HFFc6 (cell line): Measurements from ENCODE around the gene FBXO5. TPM values are rescaled to one million over a fixed set of nuclear protein-coding genes. Genes with fewer than 3 reads are reported as not detected.

Experiments used
- DNase-seq: peaks from one replicate; pipeline ENCODE4 v3.0.0-alpha.2; 2018
- H3K27ac Mint-ChIP-seq: 2 replicates; pipeline ENCODE4 v1.8.0; 2020; ENCODE audit warnings: mild to moderate bottlenecking, mixed read lengths
- H3K27me3 Mint-ChIP-seq: 2 replicates; pipeline ENCODE4 v1.8.0; 2021; ENCODE audit warnings: mild to moderate bottlenecking, moderate library complexity, mixed read lengths; ENCODE audit not compliant: insufficient read depth
- H3K36me3 Mint-ChIP-seq: 2 replicates; pipeline ENCODE4 v1.8.0; 2021; ENCODE audit warnings: low read depth, mixed read lengths
- H3K4me1 Mint-ChIP-seq: 2 replicates; pipeline ENCODE4 v1.8.0; 2020; ENCODE audit warnings: low read depth, mixed read lengths
- H3K4me3 Mint-ChIP-seq: 2 replicates; pipeline ENCODE4 v1.8.0; 2020; ENCODE audit warnings: mild to moderate bottlenecking, moderate library complexity, mixed read lengths
- H3K9me3 Mint-ChIP-seq: 2 replicates; pipeline ENCODE4 v1.8.0; 2020; ENCODE audit warnings: mild to moderate bottlenecking, mixed read lengths
- total RNA-seq, 6 experiments: library from RNA; stranded (reverse); fragmentation: NEBNext Ultra II Directional; extraction: Animal tissue kit (Norgen Biotek cat#: 25700); gene quantifications; 2 replicates in 1 of 6; 3 replicates in 5 of 6; pipeline ENCODE4 v1.2.3, GENCODE V29; 2021
- TF ChIP-seq, protein P1 (sequence below): fragments of 200-600 bp; sonication (generic); IDR thresholded peaks from 2 replicates; pipeline ENCODE4 v1.5.0; 2021; ENCODE audit warnings: antibody characterized with exemption, mild to moderate bottlenecking

FBXO5 gene
- total RNA-seq, 6 experiments from 2014 or later: 12.7 to 26.9 (median 23.7) TPM

DNA sequence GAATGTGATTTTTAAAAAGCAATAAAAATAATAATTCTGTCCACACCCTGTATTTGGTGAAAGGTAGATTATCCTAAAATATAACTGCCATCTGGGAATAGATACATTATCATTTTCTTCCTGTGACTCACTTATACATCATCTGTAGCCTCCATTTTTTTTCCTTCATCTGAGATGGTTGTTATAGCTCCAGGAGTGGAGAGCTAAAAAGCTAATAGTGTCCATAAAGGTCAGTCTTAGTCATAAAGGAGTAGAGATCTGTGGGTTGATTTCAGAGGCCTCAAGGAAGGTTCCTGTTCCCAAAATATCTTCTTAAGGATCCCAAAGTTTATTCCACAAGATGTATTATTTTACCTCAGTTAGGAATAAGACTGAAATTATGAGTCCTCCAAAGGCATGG is 41.1 kb downstream of the FBXO5 start:
- Mint-ChIP-seq H3K36me3 (no peaks in the 10 kb centered on the region), H3K27me3 (peaks cover 4% of the 10 kb centered on the region; the same call in 1 of the 2 replicates), H3K4me1 (peaks cover 26% of the 10 kb centered on the region), H3K9me3 (no peaks in the 10 kb centered on the region), H3K4me3 (no peak overlapping the region), H3K27ac (no peak overlapping the region)
- DNase-seq: peak; percentile 6
- TF ChIP-seq, protein P1, sequence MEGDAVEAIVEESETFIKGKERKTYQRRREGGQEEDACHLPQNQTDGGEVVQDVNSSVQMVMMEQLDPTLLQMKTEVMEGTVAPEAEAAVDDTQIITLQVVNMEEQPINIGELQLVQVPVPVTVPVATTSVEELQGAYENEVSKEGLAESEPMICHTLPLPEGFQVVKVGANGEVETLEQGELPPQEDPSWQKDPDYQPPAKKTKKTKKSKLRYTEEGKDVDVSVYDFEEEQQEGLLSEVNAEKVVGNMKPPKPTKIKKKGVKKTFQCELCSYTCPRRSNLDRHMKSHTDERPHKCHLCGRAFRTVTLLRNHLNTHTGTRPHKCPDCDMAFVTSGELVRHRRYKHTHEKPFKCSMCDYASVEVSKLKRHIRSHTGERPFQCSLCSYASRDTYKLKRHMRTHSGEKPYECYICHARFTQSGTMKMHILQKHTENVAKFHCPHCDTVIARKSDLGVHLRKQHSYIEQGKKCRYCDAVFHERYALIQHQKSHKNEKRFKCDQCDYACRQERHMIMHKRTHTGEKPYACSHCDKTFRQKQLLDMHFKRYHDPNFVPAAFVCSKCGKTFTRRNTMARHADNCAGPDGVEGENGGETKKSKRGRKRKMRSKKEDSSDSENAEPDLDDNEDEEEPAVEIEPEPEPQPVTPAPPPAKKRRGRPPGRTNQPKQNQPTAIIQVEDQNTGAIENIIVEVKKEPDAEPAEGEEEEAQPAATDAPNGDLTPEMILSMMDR: no peak

DNA sequence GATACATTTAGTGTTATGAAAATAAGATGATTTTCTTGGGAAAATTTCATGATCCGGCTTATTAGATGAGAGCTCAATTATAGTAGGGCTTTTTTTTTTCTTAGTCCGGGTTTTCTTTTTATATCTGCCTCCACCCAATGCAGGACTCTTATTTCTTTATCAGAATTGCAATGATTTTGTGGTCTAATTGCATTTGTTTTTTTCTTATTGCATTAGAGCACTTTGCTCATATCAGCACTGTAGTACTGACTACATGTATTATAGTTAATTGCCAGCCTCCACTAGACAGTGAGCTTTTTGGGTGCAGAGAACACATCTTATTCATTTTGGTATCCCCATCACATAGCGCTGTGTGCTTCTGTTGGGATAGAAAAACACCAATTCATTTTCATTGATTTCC is 50.0 kb downstream of the FBXO5 start:
- Mint-ChIP-seq H3K4me3 (no peak overlapping the region), H3K4me1 (no peaks in the 10 kb centered on the region), H3K27me3 (peaks cover 6% of the 10 kb centered on the region), H3K36me3 (no peaks in the 10 kb centered on the region), H3K9me3 (no peaks in the 10 kb centered on the region), H3K27ac (no peak overlapping the region)
- DNase-seq: no peak
- TF ChIP-seq, protein P1: no peak

DNA sequence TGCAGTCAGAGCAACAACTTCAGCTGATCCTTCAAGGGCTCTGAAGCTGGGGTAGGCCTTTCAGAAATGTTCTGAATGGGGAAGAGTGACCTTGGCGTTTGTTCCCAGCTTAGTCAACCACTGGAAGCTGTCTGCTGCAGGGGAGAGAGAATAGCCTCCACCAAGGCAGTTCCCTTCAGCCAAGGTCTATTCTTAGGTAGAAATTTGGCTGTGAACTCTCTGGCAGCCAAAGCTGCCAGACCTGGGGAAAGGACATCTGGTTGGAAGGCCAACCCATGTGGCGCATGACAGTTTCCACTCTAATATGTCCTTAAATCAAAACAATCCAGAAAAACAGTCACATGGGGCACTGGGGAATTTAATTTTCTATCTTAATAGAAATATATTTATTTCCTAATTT is 60.1 kb downstream of the FBXO5 start:
- no peaks in the 10 kb centered on the region for H3K4me1 Mint-ChIP-seq
- H3K36me3 Mint-ChIP-seq: no peaks in the 10 kb centered on the region
- no peak overlapping the region for H3K4me3 Mint-ChIP-seq
- H3K9me3 Mint-ChIP-seq: no peaks in the 10 kb centered on the region
- DNase-seq: no peak
- TF ChIP-seq, protein P1: no peak
- H3K27ac Mint-ChIP-seq: no peak overlapping the region
- peaks cover 13% of the 10 kb centered on the region for H3K27me3 Mint-ChIP-seq

Other genes with a start within 250 kb of the FBXO5 start
- not detected for gene VIP, start 232.2 kb downstream of the FBXO5 start, total RNA-seq
- gene MTRF1L, start 19.7 kb upstream of the FBXO5 start, total RNA-seq: 10 to 100 TPM; 25.1 to 33.4 (median 28.0) TPM
- gene RGS17, start 148.2 kb upstream of the FBXO5 start, total RNA-seq: under 1 TPM in 5 of 6 experiments, not detected in 1; 0.02 to 0.24 (median 0.09) TPM